ENCODE data around the gene WDR7. TPM values are rescaled to one million over a fixed set of nuclear protein-coding genes. Genes with fewer than 3 reads are reported as not detected.

WDR7 gene
- total RNA-seq, 1 donor from 2014 or later: 13.5 TPM

DNA sequence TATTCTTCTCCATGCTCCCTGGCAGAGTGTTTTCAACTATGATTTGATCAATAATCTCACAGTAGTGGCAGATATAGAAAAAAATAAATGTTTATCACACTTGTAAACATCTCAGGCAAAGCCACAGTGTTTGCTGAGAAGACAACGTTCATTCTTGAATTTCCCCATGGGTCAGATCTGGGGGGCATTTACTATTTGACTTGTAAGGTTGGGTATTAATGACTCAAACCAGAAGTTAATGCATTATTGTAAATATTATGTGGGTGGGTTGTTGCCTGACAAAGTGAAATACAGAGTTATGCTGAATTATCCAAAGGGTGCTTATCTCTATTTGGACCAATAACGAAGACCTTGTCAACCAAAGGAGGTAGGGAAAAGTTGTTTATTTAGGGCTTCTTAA lies 346.0 kb downstream of the WDR7 start:
- intact Hi-C loops (cut with DNase I): no loop called here

GRCh38 chr18:56999823-57000222 lies 348.7 kb downstream of the WDR7 start:
- no peak for DNase-seq (ENCODE audit: low spot score in 2 of 2)
- Histone ChIP-seq H3K27ac (no peak overlapping the region), H3K36me3 (no peaks in the 10 kb centered on the region), H3K9me3 (no peaks in the 10 kb centered on the region), H3K4me3 (no peak overlapping the region), H3K27me3 (no peaks in the 10 kb centered on the region), H3K4me1 (peaks cover 0 to 8% of the 10 kb centered on the region in 2 donors)
- TF ChIP-seq, protein P1, sequence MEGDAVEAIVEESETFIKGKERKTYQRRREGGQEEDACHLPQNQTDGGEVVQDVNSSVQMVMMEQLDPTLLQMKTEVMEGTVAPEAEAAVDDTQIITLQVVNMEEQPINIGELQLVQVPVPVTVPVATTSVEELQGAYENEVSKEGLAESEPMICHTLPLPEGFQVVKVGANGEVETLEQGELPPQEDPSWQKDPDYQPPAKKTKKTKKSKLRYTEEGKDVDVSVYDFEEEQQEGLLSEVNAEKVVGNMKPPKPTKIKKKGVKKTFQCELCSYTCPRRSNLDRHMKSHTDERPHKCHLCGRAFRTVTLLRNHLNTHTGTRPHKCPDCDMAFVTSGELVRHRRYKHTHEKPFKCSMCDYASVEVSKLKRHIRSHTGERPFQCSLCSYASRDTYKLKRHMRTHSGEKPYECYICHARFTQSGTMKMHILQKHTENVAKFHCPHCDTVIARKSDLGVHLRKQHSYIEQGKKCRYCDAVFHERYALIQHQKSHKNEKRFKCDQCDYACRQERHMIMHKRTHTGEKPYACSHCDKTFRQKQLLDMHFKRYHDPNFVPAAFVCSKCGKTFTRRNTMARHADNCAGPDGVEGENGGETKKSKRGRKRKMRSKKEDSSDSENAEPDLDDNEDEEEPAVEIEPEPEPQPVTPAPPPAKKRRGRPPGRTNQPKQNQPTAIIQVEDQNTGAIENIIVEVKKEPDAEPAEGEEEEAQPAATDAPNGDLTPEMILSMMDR (IDR thresholded peaks at IDR 0.05): no peak
- intact Hi-C loops (cut with DNase I): no loop called here

More for the DNA sequence above, 346.0 kb downstream of the WDR7 start:
- no peaks in the 10 kb centered on the region for H3K9me3 ChIP-seq
- no peak overlapping the region for H3K4me3 ChIP-seq
- H3K36me3 ChIP-seq: no peaks in the 10 kb centered on the region
- H3K27ac ChIP-seq: no peak overlapping the region
- no peak for DNase-seq (ENCODE audit: low spot score in 2 of 2)
- no peaks in the 10 kb centered on the region for H3K4me1 ChIP-seq
- H3K27me3 ChIP-seq: no peaks in the 10 kb centered on the region
- TF ChIP-seq, protein P1 (IDR thresholded peaks at IDR 0.05): no peak

GRCh38 chr18:57002627-57003026 lies 351.5 kb downstream of the WDR7 start:
- Histone ChIP-seq H3K9me3 (no peaks in the 10 kb centered on the region), H3K27me3 (no peaks in the 10 kb centered on the region), H3K4me3 (no peak overlapping the region), H3K4me1 (peaks cover 0 to 8% of the 10 kb centered on the region in 2 donors), H3K36me3 (no peaks in the 10 kb centered on the region), H3K27ac (no peak overlapping the region)
- intact Hi-C loops (cut with DNase I): no loop called here
- DNase-seq (ENCODE audit: low spot score in 2 of 2): no peak
- TF ChIP-seq, protein P1 (IDR thresholded peaks at IDR 0.05): no peak

DNA sequence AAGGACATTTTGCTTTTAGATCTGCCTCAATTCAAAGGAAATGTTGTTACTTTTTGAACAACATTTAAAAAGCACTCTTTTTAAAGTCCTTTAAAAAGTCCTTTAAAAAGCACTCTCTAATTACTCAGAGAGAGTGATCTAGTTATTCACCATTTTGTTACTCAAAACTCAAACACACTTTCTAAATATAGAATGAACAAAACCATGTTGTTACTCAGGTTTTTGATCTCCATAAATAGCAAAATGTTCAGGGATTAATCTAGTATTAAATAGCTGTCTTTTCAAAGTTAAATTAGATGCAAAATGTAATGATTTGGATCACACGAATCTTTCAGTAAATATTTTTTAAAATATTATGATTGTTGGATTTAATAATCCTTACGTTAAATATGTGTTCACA lies 352.2 kb downstream of the WDR7 start:
- H3K4me1 ChIP-seq: peaks cover 0 to 8% of the 10 kb centered on the region in 2 donors
- no peak overlapping the region for H3K4me3 ChIP-seq
- no peaks in the 10 kb centered on the region for H3K9me3 ChIP-seq
- TF ChIP-seq, protein P1 (IDR thresholded peaks at IDR 0.05): no peak
- peak overlapping the region in 1 of 2 donors; percentile 37 for H3K27ac ChIP-seq
- H3K27me3 ChIP-seq: no peaks in the 10 kb centered on the region
- intact Hi-C loops (cut with DNase I): no loop called here
- H3K36me3 ChIP-seq: no peaks in the 10 kb centered on the region
- no peak for DNase-seq (ENCODE audit: low spot score in 2 of 2)

- Histone ChIP-seq H3K4me1 (peaks cover 0 to 8% of the 10 kb centered on the region in 2 donors), H3K4me3 (no peak overlapping the region), H3K27ac (peak overlapping the region; percentile 37 to 50), H3K27me3 (no peaks in the 10 kb centered on the region), H3K9me3 (no peaks in the 10 kb centered on the region), H3K36me3 (no peaks in the 10 kb centered on the region)
- intact Hi-C loops (cut with DNase I): no loop called here
- TF ChIP-seq, protein P1 (IDR thresholded peaks at IDR 0.05): no peak
- no peak for DNase-seq (ENCODE audit: low spot score in 2 of 2)
Observed at GRCh38 chr18:57004366-57005121, 353.4 kb downstream of the WDR7 start.

Measured in ascending aorta (tissue), 2 donors.